GM12878 (cell line): ENCODE data around the gene EMILIN2. TPM values are rescaled to one million over a fixed set of nuclear protein-coding genes. Genes with fewer than 3 reads are reported as not detected.

ENCODE experiments used
- ATAC-seq: fragments of 200-7000 bp; cut with Tn5 transposase; 3 replicates; pipeline ENCODE4 v1.9.1; 2020; ENCODE audit warnings: mild to moderate bottlenecking, moderate library complexity
- BruUV-seq: library from RNA; stranded (reverse); fragments of 400-500 nt; replicated peaks from 2 replicates; lab custom pipeline; 2021; lab: Mats Ljungman, UMichigan
- CTCF ChIA-PET: fragments of 300-600 bp; sonication (Branson Sonifier 250); formaldehyde crosslinking; extraction: SDS; loops from one replicate; lab custom pipeline; 2021; ENCODE audit warnings: inconsistent platforms; lab: Yijun Ruan, JAX
- POLR2A ChIA-PET: fragments of 350-600 bp; formaldehyde crosslinking; extraction: SDS; loops from one replicate; lab custom pipeline; 2021; ENCODE audit warnings: inconsistent platforms; lab: Charles Lee
- RAD21 ChIA-PET: fragments of 300-600 bp; sonication (Branson Sonifier 250); formaldehyde crosslinking; loops from one replicate; lab custom pipeline; 2023; ENCODE audit warnings: antibody characterized with exemption; ENCODE audit not compliant: unreplicated experiment; lab: Charles Lee
- SMC1A ChIA-PET: fragments of 300-600 bp; sonication (Branson Sonifier 250); formaldehyde crosslinking; loops from one replicate; lab custom pipeline; 2023; ENCODE audit not compliant: unreplicated experiment, uncharacterized antibody; lab: Charles Lee
- DNase-seq: peaks from one replicate; pipeline ENCODE4 v3.0.0-alpha.2; 2011; ENCODE audit warnings: low read depth, low spot score
- FAIRE-seq: peaks from 3 replicates; lab custom pipeline; 2011; peaks lifted over from hg19 to GRCh38; lab: Jason Lieb, UNC
- H2AFZ ChIP-seq: 2 replicates; pipeline ENCODE4 v1.6.0; 2011; ENCODE audit warnings: low read depth, low read length, control low read depth; ENCODE audit not compliant: control insufficient read depth
- H3K27ac ChIP-seq: 2 replicates; pipeline ENCODE4 v1.5.1; 2011; ENCODE audit warnings: control low read depth; ENCODE audit not compliant: control insufficient read depth, insufficient read depth
- H3K27me3 ChIP-seq, 2 experiments: replicated peaks in 1 of 2; 2 replicates each; pipeline versions ENCODE4 v1.6.0 to v1.6.1; 2011; ENCODE audit warnings: low read length in 1 of 2; ENCODE audit not compliant: control insufficient read depth in 2 of 2, insufficient read depth in 2 of 2
- H3K36me3 ChIP-seq, 2 experiments: 2 replicates each; pipeline ENCODE4 v1.5.1; 2011; ENCODE audit warnings: low read length in 1 of 2; ENCODE audit not compliant: control insufficient read depth in 2 of 2, insufficient read depth in 2 of 2
- H3K4me1 ChIP-seq: 2 replicates; pipeline ENCODE4 v1.6.1; 2011; ENCODE audit warnings: mild to moderate bottlenecking, low read length, moderate library complexity, mixed read lengths; ENCODE audit not compliant: control insufficient read depth, insufficient read depth
- H3K4me2 ChIP-seq: 2 replicates; pipeline ENCODE4 v1.6.0; 2011; ENCODE audit warnings: control low read depth; ENCODE audit not compliant: control insufficient read depth, insufficient read depth
- H3K4me3 ChIP-seq: fragments of 200-600 bp; sonication (generic); 2 replicates; pipeline ENCODE4 v1.5.1; 2016
- H3K79me2 ChIP-seq: 2 replicates; pipeline ENCODE4 v1.6.0; 2011; ENCODE audit warnings: low read length; ENCODE audit not compliant: control insufficient read depth, insufficient read depth
- H3K9ac ChIP-seq: 2 replicates; pipeline ENCODE4 v1.8.0; 2011; ENCODE audit warnings: low read length, control low read depth, mixed read lengths; ENCODE audit not compliant: control insufficient read depth, insufficient read depth
- H3K9me3 ChIP-seq: replicated peaks from 3 replicates; pipeline ENCODE4 v1.5.1; 2011; ENCODE audit warnings: mild to moderate bottlenecking, low read length; ENCODE audit not compliant: control insufficient read depth, insufficient read depth
- H4K20me1 ChIP-seq: 2 replicates; pipeline ENCODE4 v1.6.0; 2011; ENCODE audit not compliant: control insufficient read depth, insufficient read depth
- HDAC2 ChIP-seq: fragments of 200-600 bp; sonication (generic); IDR thresholded peaks from 2 replicates; pipeline ENCODE4 v1.6.1; 2017
- MEF2A ChIP-seq: IDR thresholded peaks from 2 replicates; pipeline ENCODE4 v1.6.1; 2011; ENCODE audit warnings: low read depth, mild to moderate bottlenecking, low read length, moderate library complexity; ENCODE audit not compliant: insufficient read depth
- POU2F2 ChIP-seq: IDR thresholded peaks from 3 replicates; pipeline ENCODE4 v1.6.1; 2011; ENCODE audit warnings: low read depth, mild to moderate bottlenecking, low read length, borderline replicate concordance
- SPI1 ChIP-seq: IDR thresholded peaks from 2 replicates; pipeline ENCODE4 v1.6.1; 2011; ENCODE audit warnings: low read depth, mild to moderate bottlenecking, low read length, moderate library complexity, borderline replicate concordance; ENCODE audit not compliant: insufficient read depth
- ZZZ3 ChIP-seq: IDR thresholded peaks from 2 replicates; pipeline ENCODE4 v1.6.1; 2011; ENCODE audit warnings: low read depth; ENCODE audit not compliant: control insufficient read depth, insufficient read length
- WGBS: methylation state at CpG from one replicate; pipeline ENCODE4 v1.1.6; 2016; ENCODE audit warnings: low lambda C conversion rate; ENCODE audit not compliant: insufficient replicate concordance, insufficient coverage; ENCODE audit errors: missing lambda C conversion rate; 5-methylcytosine and 5-hydroxymethylcytosine counted together
- in situ Hi-C: fragments of 300-500 bp; cut with MboI; formaldehyde crosslinking; loops from 9 replicates; pipeline ENCODE4 v1.14.3; 2018; ENCODE audit warnings: mixed read lengths
- intact Hi-C: fragments of 100-400 bp; cut with micrococcal nuclease; formaldehyde crosslinking; loops from one replicate; pipeline ENCODE4 v1.14.2; 2022; ENCODE audit not compliant: unreplicated experiment
- polyA plus RNA-seq, 11 experiments: library from polyadenylated mRNA; depleted of rRNA in 4 of 11; unstranded in 6 of 11; stranded (reverse) in 5 of 11; fragments of >200 nt; fragmentation: Nextera tagmentation in 4 of 11; fragmentation: Illumina TruSeq in 1 of 11; extraction: Ambion mirVana in 4 of 11; extraction: Trizol in 1 of 11; gene quantifications; 1 replicate in 1 of 11; 2 replicates in 10 of 11; pipeline versions ENCODE4 v1.2.1 to v1.2.3, GENCODE V29; 2011 to 2016; ENCODE audit warnings: inconsistent platforms in 2 of 11, missing spikeins in 2 of 11, low read depth in 1 of 11
- total RNA-seq, 4 experiments: library from RNA; depleted of rRNA in 3 of 4; stranded (reverse); fragments of >200 nt in 3 of 4; fragmentation: Illumina TruSeq in 1 of 4; extraction: Trizol in 1 of 4; gene quantifications; 2 replicates each; pipeline versions ENCODE4 v1.2.1 to v1.2.3, GENCODE V29; 2013 to 2021
- TF ChIP-seq, protein P1 (sequence below): fragments of 150-350 bp; IDR thresholded peaks from 2 replicates; pipeline ENCODE4 v1.6.1; 2014; ENCODE audit warnings: mild to moderate bottlenecking, low read depth, low read length
- TF ChIP-seq, protein P2 (sequence below): IDR thresholded peaks from 2 replicates; pipeline ENCODE4 v1.6.1; 2012; ENCODE audit warnings: low read depth, low read length, improper control_type of control experiment
- TF ChIP-seq, protein P3 (sequence below): fragments of 450-650 bp; IDR thresholded peaks from 2 replicates; pipeline ENCODE4 v1.6.1; 2016; ENCODE audit warnings: mild to moderate bottlenecking, moderate library complexity, borderline replicate concordance
- TF ChIP-seq, protein P4 (sequence below): IDR thresholded peaks from 2 replicates; pipeline ENCODE4 v1.6.1; 2012; ENCODE audit warnings: low read depth, low read length, improper control_type of control experiment

EMILIN2 gene
- total and polyA plus RNA-seq, 10 of the 15 experiments (the other 5 are each of a cell fraction or from before 2014, with no cell fraction given): 0.58 to 18.4 (median 5.9) TPM

DNA sequence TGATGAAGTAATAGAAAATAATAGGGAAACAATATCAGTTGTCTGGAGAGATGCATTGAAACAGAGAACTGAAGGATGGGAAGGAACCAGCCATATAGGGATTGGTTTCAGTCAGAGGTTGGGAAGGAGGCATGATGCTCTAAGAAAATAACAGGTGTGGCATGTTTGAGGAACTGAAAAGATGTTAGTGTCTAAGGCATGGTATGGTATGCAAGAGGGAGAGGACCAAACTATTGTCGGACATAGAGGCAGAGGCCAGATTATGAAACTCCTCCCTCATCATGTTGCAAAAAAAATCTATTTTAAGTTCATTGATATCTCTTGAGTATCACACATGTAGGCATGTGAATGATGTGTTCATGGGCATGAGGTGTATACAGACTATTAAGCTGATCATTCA lies 48.9 kb upstream of the EMILIN2 start:
- no peaks in the 10 kb centered on the region for H3K27me3 ChIP-seq
- TF ChIP-seq SPI1: peak; percentile 69; the same call in 1 of the 2 replicates
- TF ChIP-seq, protein P1, sequence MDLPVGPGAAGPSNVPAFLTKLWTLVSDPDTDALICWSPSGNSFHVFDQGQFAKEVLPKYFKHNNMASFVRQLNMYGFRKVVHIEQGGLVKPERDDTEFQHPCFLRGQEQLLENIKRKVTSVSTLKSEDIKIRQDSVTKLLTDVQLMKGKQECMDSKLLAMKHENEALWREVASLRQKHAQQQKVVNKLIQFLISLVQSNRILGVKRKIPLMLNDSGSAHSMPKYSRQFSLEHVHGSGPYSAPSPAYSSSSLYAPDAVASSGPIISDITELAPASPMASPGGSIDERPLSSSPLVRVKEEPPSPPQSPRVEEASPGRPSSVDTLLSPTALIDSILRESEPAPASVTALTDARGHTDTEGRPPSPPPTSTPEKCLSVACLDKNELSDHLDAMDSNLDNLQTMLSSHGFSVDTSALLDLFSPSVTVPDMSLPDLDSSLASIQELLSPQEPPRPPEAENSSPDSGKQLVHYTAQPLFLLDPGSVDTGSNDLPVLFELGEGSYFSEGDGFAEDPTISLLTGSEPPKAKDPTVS: no peak
- H3K4me3 ChIP-seq: no peak overlapping the region
- H3K4me1 ChIP-seq: no peaks in the 10 kb centered on the region
- in situ Hi-C loops: no loop called here
- 93% methylated on average over 1 of the region's 1 CpG for WGBS
- no peaks in the 10 kb centered on the region for H4K20me1 ChIP-seq
- H3K9ac ChIP-seq: no peak overlapping the region
- ATAC-seq (peak; percentile 66), DNase-seq (peak; percentile 8), FAIRE-seq (peak; percentile 85)
- H3K4me2 ChIP-seq: no peak overlapping the region
- no TSS peak for BruUV-seq
- no peak overlapping the region for H3K27ac ChIP-seq
- peaks cover 2 to 44% of the 10 kb centered on the region in 2 experiments for H3K36me3 ChIP-seq
- H3K9me3 ChIP-seq: no peaks in the 10 kb centered on the region
- ChIA-PET SMC1A (no interaction called here), CTCF (no interaction called here), POLR2A (no interaction called here), RAD21 (no interaction called here)
- H3K79me2 ChIP-seq: no peaks in the 10 kb centered on the region
- H2AFZ ChIP-seq: no peak overlapping the region
- intact Hi-C loops: no loop called here

DNA sequence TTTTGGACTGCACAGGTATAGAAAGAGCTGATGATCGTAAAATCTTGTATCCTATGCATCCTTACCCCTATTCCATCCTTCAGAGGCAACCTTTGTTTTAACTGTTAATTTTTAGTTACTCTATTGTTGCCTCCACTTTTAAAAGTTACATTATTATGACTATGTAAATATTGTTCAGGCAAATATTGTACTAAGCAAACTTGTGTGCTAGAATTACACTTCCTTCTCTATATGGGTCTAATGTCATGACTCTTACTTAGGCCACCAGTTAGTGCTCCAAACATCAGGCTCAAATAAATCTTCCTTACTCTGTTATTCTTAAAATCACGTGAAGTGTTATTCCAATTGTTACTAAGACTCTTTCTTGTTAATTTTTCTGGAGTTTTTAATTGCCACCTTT lies 47.4 kb upstream of the EMILIN2 start:
- Histone ChIP-seq H3K9ac (no peak overlapping the region), H3K27ac (no peak overlapping the region), H4K20me1 (no peaks in the 10 kb centered on the region), H2AFZ (no peak overlapping the region), H3K4me1 (no peaks in the 10 kb centered on the region), H3K36me3 (peaks cover 2 to 44% of the 10 kb centered on the region in 2 experiments), H3K4me3 (no peak overlapping the region), H3K4me2 (no peak overlapping the region), H3K27me3 (no peaks in the 10 kb centered on the region), H3K79me2 (no peaks in the 10 kb centered on the region), H3K9me3 (no peaks in the 10 kb centered on the region)
- FAIRE-seq (no peak), DNase-seq (no peak), ATAC-seq (no peak)
- BruUV-seq: no TSS peak
- ChIA-PET RAD21 (no interaction called here), POLR2A (no interaction called here), CTCF (no interaction called here), SMC1A (no interaction called here)
- 48% methylated on average over 2 of the region's 2 CpGs for WGBS
- intact Hi-C loops (no loop called here), in situ Hi-C loops (no loop called here)
- TF ChIP-seq MEF2A (no peak), POU2F2 (no peak), HDAC2 (no peak), ZZZ3 (no peak)
- TF ChIP-seq, protein P2, sequence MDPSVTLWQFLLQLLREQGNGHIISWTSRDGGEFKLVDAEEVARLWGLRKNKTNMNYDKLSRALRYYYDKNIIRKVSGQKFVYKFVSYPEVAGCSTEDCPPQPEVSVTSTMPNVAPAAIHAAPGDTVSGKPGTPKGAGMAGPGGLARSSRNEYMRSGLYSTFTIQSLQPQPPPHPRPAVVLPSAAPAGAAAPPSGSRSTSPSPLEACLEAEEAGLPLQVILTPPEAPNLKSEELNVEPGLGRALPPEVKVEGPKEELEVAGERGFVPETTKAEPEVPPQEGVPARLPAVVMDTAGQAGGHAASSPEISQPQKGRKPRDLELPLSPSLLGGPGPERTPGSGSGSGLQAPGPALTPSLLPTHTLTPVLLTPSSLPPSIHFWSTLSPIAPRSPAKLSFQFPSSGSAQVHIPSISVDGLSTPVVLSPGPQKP: no peak
- TF ChIP-seq, protein P3, sequence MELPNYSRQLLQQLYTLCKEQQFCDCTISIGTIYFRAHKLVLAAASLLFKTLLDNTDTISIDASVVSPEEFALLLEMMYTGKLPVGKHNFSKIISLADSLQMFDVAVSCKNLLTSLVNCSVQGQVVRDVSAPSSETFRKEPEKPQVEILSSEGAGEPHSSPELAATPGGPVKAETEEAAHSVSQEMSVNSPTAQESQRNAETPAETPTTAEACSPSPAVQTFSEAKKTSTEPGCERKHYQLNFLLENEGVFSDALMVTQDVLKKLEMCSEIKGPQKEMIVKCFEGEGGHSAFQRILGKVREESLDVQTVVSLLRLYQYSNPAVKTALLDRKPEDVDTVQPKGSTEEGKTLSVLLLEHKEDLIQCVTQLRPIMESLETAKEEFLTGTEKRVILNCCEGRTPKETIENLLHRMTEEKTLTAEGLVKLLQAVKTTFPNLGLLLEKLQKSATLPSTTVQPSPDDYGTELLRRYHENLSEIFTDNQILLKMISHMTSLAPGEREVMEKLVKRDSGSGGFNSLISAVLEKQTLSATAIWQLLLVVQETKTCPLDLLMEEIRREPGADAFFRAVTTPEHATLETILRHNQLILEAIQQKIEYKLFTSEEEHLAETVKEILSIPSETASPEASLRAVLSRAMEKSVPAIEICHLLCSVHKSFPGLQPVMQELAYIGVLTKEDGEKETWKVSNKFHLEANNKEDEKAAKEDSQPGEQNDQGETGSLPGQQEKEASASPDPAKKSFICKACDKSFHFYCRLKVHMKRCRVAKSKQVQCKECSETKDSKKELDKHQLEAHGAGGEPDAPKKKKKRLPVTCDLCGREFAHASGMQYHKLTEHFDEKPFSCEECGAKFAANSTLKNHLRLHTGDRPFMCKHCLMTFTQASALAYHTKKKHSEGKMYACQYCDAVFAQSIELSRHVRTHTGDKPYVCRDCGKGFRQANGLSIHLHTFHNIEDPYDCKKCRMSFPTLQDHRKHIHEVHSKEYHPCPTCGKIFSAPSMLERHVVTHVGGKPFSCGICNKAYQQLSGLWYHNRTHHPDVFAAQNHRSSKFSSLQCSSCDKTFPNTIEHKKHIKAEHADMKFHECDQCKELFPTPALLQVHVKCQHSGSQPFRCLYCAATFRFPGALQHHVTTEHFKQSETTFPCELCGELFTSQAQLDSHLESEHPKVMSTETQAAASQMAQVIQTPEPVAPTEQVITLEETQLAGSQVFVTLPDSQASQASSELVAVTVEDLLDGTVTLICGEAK: no peak
- TF ChIP-seq, protein P4, sequence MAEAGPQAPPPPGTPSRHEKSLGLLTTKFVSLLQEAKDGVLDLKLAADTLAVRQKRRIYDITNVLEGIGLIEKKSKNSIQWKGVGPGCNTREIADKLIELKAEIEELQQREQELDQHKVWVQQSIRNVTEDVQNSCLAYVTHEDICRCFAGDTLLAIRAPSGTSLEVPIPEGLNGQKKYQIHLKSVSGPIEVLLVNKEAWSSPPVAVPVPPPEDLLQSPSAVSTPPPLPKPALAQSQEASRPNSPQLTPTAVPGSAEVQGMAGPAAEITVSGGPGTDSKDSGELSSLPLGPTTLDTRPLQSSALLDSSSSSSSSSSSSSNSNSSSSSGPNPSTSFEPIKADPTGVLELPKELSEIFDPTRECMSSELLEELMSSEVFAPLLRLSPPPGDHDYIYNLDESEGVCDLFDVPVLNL: no peak
